Mesothelial cell of epicardium (in vitro differentiated cells): ENCODE results near the gene GARNL3. TPM values are rescaled to one million over a fixed set of nuclear protein-coding genes. Genes with fewer than 3 reads are reported as not detected.
A peak's percentile ranks its signal among the peaks of the same experiment; 100 is the strongest.

Experiments
- DNase-seq, 2 experiments: peaks; one replicate each; pipeline ENCODE4 v3.0.0; 2021; ENCODE audit warnings: low spot score in 2 of 2; ENCODE audit not compliant: unreplicated experiment in 2 of 2
- H3K27ac Mint-ChIP-seq: 2 replicates; pipeline ENCODE4 v1.8.0; 2021; ENCODE audit warnings: mixed read lengths
- H3K27me3 Mint-ChIP-seq: 2 replicates; pipeline ENCODE4 v1.8.0; 2021; ENCODE audit warnings: low read depth, mixed read lengths
- H3K36me3 Mint-ChIP-seq: 2 replicates; pipeline ENCODE4 v1.8.0; 2021; ENCODE audit warnings: mixed read lengths
- H3K4me1 Mint-ChIP-seq: 2 replicates; pipeline ENCODE4 v1.8.0; 2021; ENCODE audit warnings: mixed read lengths
- H3K4me3 Mint-ChIP-seq: 2 replicates; pipeline ENCODE4 v1.8.0; 2021; ENCODE audit warnings: mild to moderate bottlenecking, moderate library complexity, mixed read lengths
- H3K9me3 Mint-ChIP-seq: 2 replicates; pipeline ENCODE4 v1.8.0; 2021; ENCODE audit warnings: mixed read lengths
- CTCF ChIP-seq: fragments of 200-600 bp; sonication (generic); IDR thresholded peaks from one replicate; pipeline ENCODE4 v1.5.0; 2021; ENCODE audit warnings: antibody characterized with exemption; ENCODE audit not compliant: unreplicated experiment
- total RNA-seq: library from RNA; stranded (reverse); gene quantifications from 3 replicates; pipeline ENCODE4 v1.2.1, GENCODE V29; 2021

The GARNL3 gene
- 51.1 to 51.5 TPM (median 51.1 TPM) in 3 replicates for total RNA-seq

- Mint-ChIP-seq H3K27me3 (no peaks in the 10 kb centered on the region), H3K36me3 (peaks cover 1% of the 10 kb centered on the region), H3K4me3 (peak within 1 kb of the TSS; percentile 45), H3K9me3 (no peaks in the 10 kb centered on the region), H3K27ac (peak within 1 kb of the TSS; percentile 76), H3K4me1 (peaks cover 33% of the 10 kb centered on the region)
- no peak for DNase-seq
- no peak for TF ChIP-seq CTCF
Measured at GRCh38 chr9:127264462-127265219, at the start of gene GARNL3. TSS of gene GARNL3 (plus strand) at chr9:127264774. CDS start at chr9:127264878, 104 bp downstream.

- peaks cover 17% of the 10 kb centered on the region for H3K4me1 Mint-ChIP-seq
Measured at GRCh38 chr9:127215268-127216209, 49.0 kb upstream of the GARNL3 start.

GRCh38 chr9:127216210-127216887, 48.2 kb upstream of the GARNL3 start:
- no peak for TF ChIP-seq CTCF
- Mint-ChIP-seq H3K4me1 (peaks cover 11% of the 10 kb centered on the region), H3K4me3 (no peak overlapping the region), H3K36me3 (no peaks in the 10 kb centered on the region), H3K27ac (no peak overlapping the region), H3K9me3 (no peaks in the 10 kb centered on the region), H3K27me3 (no peaks in the 10 kb centered on the region)
- no peak for DNase-seq

More at GRCh38 chr9:127215268-127216209, 49.0 kb upstream of the GARNL3 start:
- Mint-ChIP-seq H3K36me3 (no peaks in the 10 kb centered on the region), H3K4me3 (no peak overlapping the region), H3K27me3 (no peaks in the 10 kb centered on the region), H3K27ac (no peak overlapping the region), H3K9me3 (no peaks in the 10 kb centered on the region)
- no peak for DNase-seq
- no peak for TF ChIP-seq CTCF

GRCh38 chr9:127216888-127217217, 47.7 kb upstream of the GARNL3 start:
- Mint-ChIP-seq H3K4me1 (peaks cover 11% of the 10 kb centered on the region), H3K9me3 (no peaks in the 10 kb centered on the region), H3K27me3 (no peaks in the 10 kb centered on the region), H3K4me3 (no peak overlapping the region), H3K36me3 (no peaks in the 10 kb centered on the region), H3K27ac (no peak overlapping the region)
- TF ChIP-seq CTCF, result no peak
- no peak for DNase-seq

- Mint-ChIP-seq H3K27ac (no peak overlapping the region), H3K4me3 (no peak overlapping the region), H3K36me3 (no peaks in the 10 kb centered on the region), H3K9me3 (no peaks in the 10 kb centered on the region), H3K27me3 (no peaks in the 10 kb centered on the region), H3K4me1 (peaks cover 9% of the 10 kb centered on the region)
- no peak for DNase-seq
- no peak for TF ChIP-seq CTCF
Measured at GRCh38 chr9:127218818-127219217, 45.8 kb upstream of the GARNL3 start.
